ENCODE data around the gene RBM27.

GRCh38 chr5:146213210-146213826 lies 9.9 kb downstream of the RBM27 start:
- TF ChIP-seq CTCF (optimal IDR thresholded peaks at IDR 0.05 in 1 of 3, IDR thresholded peaks at IDR 0.05 in 1 of 3, conservative IDR thresholded peaks at IDR 0.05 in 1 of 3; ENCODE audit: extremely low read depth in 1 of 3, insufficient read depth in 2 of 3, low read length in 3 of 3) (no peak), EZH2 (IDR thresholded peaks at IDR 0.05; ENCODE audit: low read length) (no peak)
